ENCODE measurements around the gene FASTKD2.
"Not testable (repeated sequence)": the region's sequence is repeated elsewhere in the genome, so short reads cannot be mapped to it uniquely, and the experiment has no call there.

FASTKD2 gene

DNA sequence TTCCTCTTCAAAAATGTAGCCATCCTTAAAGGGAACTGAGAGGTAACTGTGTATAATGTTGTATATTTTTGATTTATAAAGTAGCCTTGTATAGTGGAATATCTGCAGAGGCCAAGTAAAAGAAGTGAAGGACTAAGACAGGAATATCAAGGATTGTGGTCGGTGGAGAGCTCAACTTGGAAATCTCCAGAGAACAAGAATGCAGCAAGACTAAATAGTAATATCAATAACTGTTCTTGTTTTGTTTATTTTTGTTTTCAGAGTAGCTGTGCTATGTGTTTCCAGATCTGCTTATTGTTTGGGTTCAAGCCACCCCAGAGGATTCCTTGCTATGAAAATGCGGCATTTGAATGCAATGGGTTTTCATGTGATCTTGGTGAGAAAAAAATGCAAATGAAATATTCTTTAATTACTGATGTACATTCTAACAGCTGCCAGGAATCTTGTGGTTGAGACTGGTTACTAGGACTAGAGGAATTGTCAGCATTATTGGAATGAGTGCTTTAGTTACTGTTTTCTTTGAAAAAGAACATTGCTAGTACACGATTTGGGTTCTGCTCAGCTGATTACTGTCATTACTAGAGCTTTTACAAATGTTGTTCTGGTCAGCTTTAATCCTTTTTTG, 25.0 kb downstream of the FASTKD2 start:
- no peak for DNase-seq (ENCODE audit: low read depth in 2 of 2)

DNA sequence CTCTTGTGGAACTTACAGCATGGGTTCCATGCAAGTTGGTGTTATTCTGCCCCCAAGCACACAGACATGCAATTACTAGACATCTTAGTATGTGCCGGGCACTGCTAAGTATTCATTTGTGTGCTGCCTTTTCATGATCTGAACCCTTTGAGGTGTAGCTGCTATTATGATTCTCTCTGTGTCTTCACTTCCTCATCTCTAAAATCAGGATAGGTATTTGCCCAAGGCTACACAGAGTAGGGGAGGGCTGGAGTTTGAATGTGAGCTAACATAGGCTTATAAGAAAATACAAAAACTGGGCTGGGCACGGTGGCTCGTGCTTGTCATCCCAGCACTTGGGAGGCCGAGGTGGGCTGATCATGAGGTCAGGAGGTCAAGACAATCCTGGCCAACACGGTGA, 27.2 kb downstream of the FASTKD2 start:
- no peak for DNase-seq (ENCODE audit: low read depth in 2 of 2)

DNA sequence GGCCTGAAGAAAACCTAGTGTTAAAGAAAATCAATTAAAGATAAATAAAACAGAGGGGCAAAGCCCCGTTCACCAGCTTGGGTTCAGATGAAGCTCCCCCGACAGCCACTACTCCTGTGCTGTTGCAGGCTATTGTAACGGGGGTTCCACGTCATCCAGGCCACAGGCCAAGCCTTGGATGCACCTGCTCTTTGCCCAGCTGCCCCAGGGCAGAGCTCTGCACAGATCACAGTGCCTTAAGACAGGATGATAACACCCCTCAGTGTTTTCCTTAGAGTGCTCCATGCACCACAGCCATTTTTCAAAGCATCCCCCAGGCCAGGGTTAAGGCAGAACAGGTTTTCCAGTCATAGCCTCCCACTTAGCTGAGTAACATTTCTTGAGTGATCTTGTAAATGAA, 32.0 kb downstream of the FASTKD2 start:
- no peak for DNase-seq (ENCODE audit: low read depth in 2 of 2)

DNA sequence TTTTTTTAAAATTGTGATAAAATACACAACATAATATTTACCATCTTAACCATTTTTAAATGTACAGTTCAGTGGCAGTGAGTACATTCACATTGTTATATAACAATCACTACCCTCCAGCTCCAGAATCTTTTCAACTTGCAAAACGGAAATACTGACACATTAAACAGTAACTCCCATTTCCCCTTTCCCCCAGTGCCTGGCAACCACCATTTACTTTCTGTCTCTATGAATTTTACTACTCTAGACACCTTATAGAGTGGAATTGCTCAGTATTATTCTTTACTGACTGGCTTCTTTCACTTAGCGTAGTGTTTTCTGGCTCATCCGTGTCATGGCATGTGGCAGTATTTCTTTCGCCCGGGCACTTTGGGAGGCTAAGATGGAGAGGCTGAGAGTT, 32.6 kb downstream of the FASTKD2 start:
- DNase-seq (ENCODE audit: low read depth in 2 of 2) = no peak

DNA sequence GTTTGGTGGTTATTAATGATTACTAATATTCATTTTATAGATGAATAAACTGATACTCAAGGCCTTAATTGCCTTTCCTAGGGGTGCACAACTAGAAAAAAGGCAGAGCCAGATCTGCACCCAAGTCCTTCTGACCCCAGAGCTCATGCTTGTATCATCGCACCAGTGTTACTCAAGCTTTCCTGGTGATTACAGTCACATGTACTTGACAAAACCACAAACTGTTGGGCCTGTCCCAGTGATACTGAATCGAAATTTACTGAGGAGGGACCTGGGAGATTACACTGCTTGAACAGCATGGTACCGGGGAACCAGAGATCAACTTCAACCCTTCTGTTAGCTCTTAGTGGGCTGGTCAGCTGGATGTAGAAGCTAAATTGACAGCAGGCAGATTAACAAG, 33.7 kb downstream of the FASTKD2 start:
- no peak for DNase-seq (ENCODE audit: low read depth in 2 of 2)

DNA sequence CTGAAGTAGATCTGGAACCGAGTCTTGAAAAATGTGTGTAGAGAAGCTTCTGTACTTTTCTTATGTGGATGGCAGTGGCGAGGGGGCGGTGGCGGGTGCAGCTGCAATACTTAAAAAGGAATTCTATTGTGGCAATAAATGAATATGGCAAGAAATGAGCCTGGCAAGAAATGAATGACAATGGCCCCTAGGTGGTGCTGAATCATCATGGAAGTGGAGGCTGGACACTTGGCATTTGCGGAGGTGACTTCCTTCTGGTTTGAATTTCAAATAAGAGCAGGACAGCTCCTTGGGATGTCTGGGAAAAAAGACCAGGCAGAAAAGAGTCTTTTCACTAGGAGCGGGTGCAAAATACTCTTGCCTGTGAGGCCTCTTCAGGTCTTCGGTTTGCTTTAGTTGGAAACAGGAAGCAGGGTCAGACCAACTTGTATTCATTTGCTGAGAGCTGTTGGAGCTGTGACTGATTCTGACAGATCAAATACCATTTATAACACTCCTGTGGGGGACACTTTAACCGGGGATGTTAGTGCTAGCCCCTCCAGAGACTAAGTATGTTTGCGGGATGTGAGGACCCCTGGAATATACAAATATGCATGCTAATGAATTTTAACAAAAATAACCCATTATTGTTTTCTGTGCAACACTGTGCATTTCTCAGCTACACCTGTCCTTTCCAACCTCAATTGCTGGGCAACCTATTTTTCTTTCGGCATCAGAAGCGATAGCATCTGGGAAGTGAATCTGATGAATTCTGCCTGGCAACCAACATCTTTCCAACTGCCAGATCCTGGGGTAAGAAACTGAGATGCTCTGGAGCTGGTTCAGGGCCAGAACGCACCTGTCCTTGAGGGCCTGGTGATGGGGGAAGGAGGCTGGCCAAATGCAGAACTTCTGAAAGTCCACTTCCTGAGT, 35.4 kb downstream of the FASTKD2 start:
- DNase-seq (ENCODE audit: low read depth in 2 of 2) = peak; percentile 16 to 23

DNA sequence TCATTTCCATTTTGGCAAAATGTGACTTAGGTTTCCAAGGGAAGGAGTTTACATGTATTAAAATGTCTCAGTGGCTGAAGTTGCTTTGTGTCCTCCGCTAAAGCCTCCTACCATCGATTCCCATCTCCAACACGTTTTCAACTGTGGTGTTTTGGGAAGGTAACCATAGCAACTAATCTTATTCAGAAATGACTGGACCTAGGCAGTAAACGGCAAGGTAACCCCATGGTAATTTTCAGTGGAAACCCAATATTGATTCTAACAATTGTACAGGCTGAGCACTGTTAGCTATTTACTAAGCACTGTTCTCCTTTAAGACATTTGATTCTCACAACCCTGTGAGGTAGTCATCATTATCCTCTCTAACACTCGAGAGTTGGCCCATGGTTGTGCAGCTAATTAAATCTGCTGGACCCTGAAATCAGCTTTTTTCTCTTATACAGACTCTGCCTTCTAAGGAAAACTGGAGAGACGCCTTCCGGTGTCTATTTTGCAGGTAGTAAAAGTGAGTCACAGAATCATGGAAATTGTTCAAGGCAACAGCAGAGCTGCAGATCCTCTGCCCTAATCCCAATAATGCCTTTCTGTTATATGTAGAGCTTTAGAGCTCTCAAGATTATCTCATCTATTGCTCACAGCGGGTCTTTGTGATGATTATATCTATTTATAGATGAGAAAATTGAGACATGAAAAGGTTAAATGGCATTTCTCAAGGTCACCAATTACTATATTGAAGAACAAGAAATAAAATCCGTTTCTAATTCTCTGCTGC, 36.2 kb downstream of the FASTKD2 start:
- no peak for DNase-seq (ENCODE audit: low read depth in 2 of 2)

DNA sequence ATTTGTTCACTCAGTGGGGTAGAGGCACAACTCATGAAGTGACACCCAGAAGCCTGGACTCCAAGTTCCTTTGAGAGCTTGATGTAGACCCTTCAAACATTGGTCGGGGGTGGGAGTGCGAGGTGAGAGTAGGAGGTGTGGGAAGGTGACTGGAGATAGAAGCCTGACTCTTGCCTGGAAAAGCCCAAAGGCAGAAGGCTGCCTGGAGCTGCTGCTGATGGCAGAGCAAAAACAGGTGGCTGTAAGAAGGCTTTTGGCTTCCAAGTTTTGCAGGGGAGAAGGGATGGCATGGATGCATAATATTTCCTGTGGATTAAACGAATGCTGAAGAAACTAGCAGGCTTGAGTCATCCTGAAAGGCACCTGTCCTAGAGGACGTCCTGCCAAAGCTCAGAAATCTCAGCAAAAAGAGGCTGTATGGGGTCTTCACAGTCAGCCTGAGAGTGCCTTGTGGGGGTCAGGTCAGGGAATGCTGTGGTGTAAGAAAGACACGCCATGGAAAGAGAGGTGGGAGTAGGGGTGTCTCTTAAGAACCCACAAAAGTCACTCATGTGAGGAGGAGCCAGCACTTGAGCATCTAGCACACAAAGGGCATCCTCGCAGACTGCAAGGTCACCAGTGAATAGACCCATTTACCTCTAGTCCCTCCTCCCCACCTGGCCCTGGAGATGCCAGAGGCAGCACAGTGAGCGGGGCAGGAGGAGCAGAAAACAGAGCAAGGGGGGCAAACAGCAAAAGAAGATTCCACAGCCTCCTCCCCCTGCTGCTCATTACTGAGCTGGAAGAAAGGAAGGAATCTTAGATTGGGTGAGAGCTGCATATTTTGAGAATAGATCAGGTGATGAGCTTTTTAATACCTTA, 37.5 kb downstream of the FASTKD2 start:
- no peak for DNase-seq (ENCODE audit: low read depth in 2 of 2)

DNA sequence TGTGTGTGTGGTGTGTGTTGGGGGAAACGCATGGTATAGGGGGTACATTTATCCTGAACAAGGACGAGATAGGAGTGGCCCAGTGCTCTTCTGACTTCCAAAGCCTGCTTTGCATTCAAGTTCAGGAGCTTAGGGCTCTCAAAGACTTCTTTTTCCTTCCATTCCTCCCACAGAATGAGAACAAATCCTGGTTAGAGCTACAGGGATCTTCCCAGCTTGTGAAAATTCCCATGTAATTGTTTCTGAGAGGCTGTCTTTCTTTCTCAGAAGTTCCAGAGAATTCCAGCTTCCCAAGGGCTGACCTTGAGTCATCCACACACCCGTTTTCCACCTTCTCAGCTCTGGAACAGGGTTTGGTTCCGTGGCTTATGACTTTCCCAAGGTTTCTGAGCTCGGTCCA, 38.9 kb downstream of the FASTKD2 start:
- no peak for DNase-seq (ENCODE audit: low read depth in 2 of 2)

DNA sequence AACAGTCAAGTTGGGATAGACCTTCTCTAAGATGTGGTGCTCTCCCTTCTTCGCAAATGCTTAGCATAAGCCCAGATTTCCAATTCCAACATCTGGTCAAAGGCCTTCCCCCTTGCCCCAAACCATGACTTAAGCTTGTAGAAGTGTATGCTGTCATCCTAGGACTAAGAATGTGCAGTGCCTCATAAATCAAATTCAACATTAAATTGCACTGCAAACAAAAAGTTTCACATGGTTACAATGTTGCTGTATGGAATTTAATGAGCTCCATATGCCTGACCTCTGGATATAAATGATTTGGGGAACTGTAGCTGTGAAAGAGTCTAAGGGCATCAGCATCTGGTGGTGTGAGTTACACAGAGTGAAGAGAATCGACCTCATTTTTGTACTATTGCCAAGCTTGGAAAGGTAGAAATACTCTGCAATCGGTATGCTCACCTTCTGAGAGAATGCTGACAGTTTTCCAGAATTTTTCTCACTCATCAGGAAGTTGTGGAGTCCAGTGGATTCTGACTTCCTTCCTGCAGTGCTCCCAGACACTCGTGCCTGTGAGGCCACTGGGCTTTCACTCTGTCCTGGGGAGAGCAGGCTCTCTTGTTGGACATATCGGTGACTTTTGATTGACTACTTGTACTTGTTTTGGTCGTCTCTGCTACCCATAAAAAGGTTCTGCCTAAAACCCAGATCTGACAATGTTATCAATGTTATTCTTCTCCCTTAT, 40.6 kb downstream of the FASTKD2 start:
- DNase-seq (ENCODE audit: low read depth in 2 of 2) = no peak

DNA sequence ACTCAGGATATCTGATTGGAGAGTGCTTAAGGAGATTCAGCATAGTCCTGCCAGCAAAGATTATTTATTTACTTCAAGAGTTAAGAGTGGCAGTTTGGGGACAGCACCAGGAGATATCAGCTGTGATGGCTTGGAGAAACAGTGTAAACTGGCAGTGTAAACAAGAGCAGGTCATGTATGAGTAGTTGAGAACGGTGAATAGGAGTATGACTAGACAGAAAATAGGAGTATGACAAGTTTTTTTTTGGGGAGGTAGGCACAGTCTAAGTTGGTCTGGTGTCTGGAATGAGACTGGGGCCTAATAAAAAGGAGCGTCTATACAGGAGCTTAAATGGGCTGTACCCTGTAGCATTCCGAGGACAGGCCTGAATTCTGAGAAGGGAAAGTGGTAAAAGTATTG, 42.2 kb downstream of the FASTKD2 start:
- DNase-seq (ENCODE audit: low read depth in 2 of 2) = not testable (repeated sequence)

DNA sequence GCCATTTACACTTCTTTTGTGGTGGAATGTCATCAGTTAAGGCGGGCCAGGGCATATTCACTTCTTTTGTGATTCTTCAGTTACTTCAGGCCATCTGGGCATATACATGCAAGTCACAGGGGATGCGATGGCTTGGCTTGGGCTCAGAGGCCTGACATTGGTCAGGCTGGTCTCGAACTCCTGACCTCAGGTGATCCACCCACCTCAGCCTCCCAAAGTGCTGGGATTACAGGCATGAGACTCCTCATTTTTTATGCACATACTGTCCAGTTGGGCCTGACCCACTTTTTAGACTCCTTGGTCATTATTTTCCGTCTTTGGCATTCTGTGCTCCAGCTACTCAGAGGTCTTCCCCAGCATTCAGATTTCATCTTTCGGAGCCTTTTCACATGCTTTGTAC, 47.1 kb downstream of the FASTKD2 start:
- DNase-seq (ENCODE audit: low read depth in 2 of 2) = not testable (repeated sequence)

DNA sequence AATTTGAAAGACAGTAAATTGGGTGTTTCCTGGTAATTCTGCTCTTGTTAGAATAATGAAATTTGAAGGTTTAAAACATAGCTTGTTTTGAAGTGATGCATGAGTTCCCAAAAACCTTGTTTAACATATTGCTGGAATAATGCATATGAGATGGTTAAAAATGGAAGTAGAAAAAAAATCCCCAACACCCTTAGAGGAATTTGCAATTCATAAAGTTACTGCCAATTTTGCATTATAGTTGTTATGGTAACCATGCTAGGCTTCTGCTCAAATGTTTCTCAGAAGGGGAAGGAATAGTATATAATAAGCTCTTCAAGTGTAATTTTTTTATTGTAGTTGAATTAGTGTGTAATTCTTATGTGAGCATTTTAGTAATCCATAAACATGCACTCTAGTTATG, 49.1 kb downstream of the FASTKD2 start:
- no peak for DNase-seq (ENCODE audit: low read depth in 2 of 2)

DNA sequence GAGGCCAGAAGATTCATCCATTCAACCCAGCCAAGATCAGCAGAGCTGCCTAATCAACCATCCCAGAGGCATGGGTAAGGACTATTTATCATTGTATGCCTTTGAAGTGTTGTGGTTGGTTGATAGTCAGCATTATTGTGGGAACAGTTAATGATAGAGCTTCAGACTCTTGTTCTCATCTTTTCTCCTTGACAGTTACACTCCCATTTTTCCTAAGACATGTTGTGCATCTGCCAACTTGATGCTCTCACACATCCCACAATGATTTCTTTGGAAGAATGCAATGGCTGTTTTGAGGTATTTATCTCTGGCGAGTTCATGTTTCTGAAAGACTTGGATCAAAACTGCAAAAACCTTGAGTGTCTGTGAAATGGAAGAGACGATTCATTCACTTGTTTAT, 55.4 kb downstream of the FASTKD2 start:
- no peak for DNase-seq (ENCODE audit: low read depth in 2 of 2)

DNA sequence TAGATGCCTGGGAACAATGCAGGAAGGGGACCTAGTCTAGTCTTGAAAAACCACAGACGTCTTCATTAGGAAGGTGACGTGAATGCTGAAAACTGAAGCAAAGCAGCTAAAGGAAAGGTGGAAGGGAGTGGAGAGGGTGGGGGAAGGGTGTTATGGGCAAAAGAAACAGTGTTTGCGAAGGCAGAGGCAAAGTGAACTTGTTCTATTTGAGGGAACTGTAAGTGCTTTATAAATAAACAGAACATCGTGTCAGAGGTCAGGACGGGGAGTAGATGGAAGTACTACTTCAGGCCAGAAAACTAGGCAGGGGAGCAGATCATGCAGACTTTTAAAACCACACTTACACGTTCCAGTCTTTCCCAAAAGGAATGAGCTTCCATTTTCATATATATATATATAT, 57.8 kb downstream of the FASTKD2 start:
- DNase-seq (ENCODE audit: low read depth in 2 of 2) = no peak

DNA sequence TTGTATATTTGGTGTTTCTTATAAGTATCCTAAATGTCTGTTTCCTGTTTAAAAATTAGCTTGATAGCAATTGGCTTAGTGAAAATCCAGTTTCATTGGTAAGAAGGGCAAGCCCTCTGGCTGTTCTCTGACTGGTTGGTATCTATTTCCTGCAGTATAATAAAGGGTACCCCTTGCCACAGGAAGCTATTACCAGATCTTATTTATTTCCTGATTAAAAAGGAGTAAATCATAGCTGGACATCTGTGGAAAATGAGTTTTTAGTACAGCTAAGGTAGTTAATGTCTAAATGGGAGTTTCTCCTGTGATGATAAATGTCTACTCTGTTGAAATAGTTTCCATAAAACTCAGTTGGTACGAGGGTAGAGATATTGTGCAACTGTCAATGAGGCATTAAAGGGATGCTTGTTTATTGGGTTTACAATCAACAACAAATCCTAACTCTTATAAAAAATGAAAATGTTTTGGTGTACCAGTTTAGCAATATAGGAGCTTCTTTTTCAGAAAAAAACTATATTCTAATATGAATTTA, 58.7 kb downstream of the FASTKD2 start:
- no peak for DNase-seq (ENCODE audit: low read depth in 2 of 2)

DNA sequence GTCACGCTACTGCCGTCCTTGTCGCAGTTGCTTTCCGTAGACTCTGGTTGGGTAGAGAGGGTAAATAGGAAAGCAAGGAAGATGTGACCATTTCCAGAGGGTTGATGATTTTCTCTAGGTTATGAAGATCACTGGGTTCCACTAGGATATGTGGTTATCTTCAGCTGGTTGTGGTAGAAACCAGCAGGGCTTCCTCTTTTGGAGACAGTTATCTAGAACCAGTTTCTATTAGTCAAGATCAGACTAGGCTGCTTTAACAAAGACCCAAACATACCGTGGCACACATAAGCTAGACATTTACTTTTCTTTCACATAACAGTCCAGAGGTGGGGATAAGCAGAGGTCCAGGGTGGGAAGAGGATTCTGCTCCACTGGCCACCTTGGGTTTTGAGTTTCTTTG, 59.6 kb downstream of the FASTKD2 start:
- no peak for DNase-seq (ENCODE audit: low read depth in 2 of 2)

DNA sequence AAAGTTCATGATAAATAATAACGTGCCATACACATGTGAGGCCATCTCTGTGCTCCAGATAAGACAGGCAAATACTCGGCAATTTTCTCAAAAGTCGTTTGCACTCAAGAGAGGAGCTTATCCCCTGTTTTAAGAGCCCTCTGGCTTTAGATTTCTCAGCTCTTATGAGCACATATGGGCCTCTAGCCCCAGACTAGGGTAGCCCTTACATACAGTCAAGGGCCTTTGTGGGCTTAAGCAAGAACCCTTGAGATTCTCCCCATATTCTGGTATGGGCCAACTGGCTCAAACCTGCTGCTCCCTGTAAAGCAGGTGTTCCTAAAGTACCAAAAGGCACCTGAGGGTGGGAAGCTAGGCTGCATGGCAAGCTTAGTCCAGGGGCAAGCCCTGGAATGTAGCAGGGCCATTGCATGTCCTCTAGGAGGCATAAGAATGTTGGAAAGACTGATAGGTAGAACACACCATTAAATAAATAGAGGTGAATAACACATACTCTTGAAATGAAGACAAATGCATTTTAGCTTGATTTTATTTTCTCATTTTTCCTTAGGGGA, 66.1 kb downstream of the FASTKD2 start:
- no peak for DNase-seq (ENCODE audit: low read depth in 2 of 2)

DNA sequence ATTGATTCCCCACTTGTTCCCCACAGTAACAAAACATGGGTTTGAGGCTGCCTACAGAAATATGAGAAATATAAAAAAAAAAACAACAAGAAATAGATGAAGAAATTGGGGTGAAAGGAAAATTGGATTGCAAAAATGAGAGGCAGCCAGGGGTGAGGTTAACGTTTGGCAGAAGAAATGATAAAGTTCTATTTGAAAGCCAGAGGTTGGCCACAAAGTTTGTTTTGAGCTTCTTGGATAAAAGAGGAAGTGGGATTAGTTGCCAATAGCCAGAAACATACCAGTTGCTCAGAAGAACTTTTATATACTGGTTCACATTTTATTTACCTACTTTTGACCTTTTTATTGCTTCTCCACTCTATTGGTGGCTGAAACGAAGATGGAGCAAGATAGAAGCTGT, 67.5 kb downstream of the FASTKD2 start:
- no peak for DNase-seq (ENCODE audit: low read depth in 2 of 2)

DNA sequence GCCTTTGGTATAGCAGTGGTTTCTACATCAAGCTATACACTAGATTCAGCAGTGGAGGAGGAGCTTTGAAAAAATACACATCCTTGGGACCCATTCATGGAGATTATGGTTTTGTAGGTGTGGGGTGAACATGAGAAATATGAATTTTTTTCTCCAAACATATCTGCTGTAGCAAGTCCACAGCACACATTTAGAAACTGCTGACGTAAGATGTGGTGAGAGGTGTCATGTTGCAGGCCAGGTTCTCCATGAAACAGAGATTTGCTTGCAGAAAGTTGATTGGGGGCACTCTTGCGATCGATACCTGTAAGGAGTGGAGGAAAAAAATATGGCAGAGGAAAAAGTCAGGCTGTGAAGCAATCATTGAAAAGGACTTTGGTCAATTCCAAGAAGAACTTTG, 67.9 kb downstream of the FASTKD2 start:
- DNase-seq (ENCODE audit: low read depth in 2 of 2) = no peak

Data from stimulated activated CD4-positive, alpha-beta T cell treated with anti-CD3 and anti-CD28 coated beads, Interleukin-4, amount 100 ng/mL, for 48 hours (primary cell).